ENCODE measurements around the gene RTN1. TPM values are rescaled to one million over a fixed set of nuclear protein-coding genes. Genes with fewer than 3 reads are reported as not detected.

RTN1 gene
- total RNA-seq, 2 experiments from 2014 or later: not detected

DNA sequence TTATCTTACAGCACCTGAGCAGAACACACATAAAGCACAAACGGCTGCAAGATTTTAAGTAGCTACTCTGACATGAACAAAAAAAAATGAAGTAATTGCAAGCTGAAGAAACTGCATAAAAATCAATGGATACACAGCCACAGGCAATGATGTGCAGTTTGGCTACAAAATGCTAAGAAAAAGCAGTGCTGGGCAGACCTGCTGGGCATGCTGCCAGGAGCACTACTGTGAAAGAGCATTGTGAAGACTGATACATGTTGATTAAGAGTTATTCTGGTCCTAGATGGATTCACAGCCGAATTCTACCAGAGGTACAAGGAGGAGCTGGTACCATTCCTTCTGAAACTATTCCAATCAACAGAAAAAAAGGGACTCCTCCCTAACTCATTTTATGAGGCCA, 20.1 kb upstream of the RTN1 start:
- ATAC-seq (no peak), DNase-seq (no peak)
- ChIA-PET POLR2A (no interaction called here), CTCF (no interaction called here)
- Mint-ChIP-seq H3K9me3 (ENCODE audit: insufficient read depth) (no peaks in the 10 kb centered on the region), H3K4me1 (ENCODE audit: low read depth) (no peaks in the 10 kb centered on the region), H3K27me3 (ENCODE audit: low read depth) (peaks cover 10% of the 10 kb centered on the region), H3K4me3 (no peak overlapping the region), H3K27ac (no peak overlapping the region), H3K36me3 (ENCODE audit: low read depth) (no peaks in the 10 kb centered on the region)

GRCh38 chr14:59882957-59883356, 12.4 kb upstream of the RTN1 start:
- Mint-ChIP-seq H3K27ac (no peak overlapping the region), H3K9me3 (ENCODE audit: insufficient read depth) (no peaks in the 10 kb centered on the region), H3K27me3 (ENCODE audit: low read depth) (peaks cover 16% of the 10 kb centered on the region), H3K4me1 (ENCODE audit: low read depth) (no peaks in the 10 kb centered on the region), H3K36me3 (ENCODE audit: low read depth) (no peaks in the 10 kb centered on the region), H3K4me3 (no peak overlapping the region)
- ChIA-PET POLR2A (no interaction called here), CTCF (no interaction called here)
- ATAC-seq (no peak), DNase-seq (no peak)

DNA sequence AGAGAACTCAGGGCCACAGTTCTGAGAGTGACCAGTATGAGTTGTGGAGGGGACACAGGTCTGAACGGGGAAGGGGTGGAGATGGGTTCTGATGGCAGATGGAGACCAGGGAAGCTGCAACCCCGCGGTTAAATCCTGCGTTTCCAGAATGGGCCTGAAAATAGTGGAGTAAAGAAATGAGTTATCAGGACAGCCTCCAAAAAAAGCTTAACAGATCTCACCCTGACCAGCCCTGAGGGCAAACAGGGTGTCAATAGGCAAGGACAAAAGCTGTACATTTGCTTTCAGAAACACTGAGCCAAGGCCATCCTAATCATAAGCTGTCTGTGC, 555 bp upstream of the RTN1 start:
- Mint-ChIP-seq H3K9me3 (ENCODE audit: insufficient read depth) (no peaks in the 10 kb centered on the region), H3K27me3 (ENCODE audit: low read depth) (peaks cover 44% of the 10 kb centered on the region), H3K4me3 (peak overlapping the region; percentile 71), H3K36me3 (ENCODE audit: low read depth) (no peaks in the 10 kb centered on the region), H3K27ac (no peak overlapping the region), H3K4me1 (ENCODE audit: low read depth) (peaks cover 6% of the 10 kb centered on the region)
- DNase-seq: no peak
- CTCF ChIA-PET: no interaction called here
- no peak for ATAC-seq
- POLR2A ChIA-PET: no interaction called here

GRCh38 chr14:59869381-59870255, 958 bp downstream of the RTN1 start:
- peak; percentile 44 for ATAC-seq
- Mint-ChIP-seq H3K4me1 (ENCODE audit: low read depth) (peaks cover 6% of the 10 kb centered on the region), H3K4me3 (peak overlapping the region; percentile 50), H3K27ac (no peak overlapping the region), H3K36me3 (ENCODE audit: low read depth) (no peaks in the 10 kb centered on the region), H3K9me3 (ENCODE audit: insufficient read depth) (no peaks in the 10 kb centered on the region), H3K27me3 (ENCODE audit: low read depth) (peaks cover 52% of the 10 kb centered on the region)
- ChIA-PET CTCF (no interaction called here), POLR2A (no interaction called here)
- no peak for DNase-seq

DNA sequence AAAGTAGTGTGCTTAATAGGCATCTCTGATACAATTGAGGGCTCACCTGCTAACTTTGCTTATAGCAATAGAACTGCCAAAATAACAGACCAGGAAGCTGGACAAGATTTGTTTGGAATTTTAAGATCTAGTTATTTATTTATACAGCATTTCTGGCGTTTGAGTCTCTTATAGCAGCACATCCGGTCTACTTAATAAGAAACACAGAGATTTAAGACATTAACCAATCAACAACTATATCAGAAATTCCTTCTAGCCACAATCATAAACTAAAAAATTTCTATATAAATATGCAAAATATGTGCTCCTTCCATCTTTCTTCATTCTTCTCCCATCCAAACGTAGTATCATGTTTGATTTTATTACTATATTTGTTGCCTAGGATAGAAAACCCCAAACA, 2.6 kb downstream of the RTN1 start:
- DNase-seq: no peak
- H3K27me3 Mint-ChIP-seq (ENCODE audit: low read depth): peaks cover 43% of the 10 kb centered on the region
- no peaks in the 10 kb centered on the region for H3K36me3 Mint-ChIP-seq (ENCODE audit: low read depth)
- H3K4me3 Mint-ChIP-seq: no peak overlapping the region
- no peak for ATAC-seq
- ChIA-PET CTCF (no interaction called here), POLR2A (no interaction called here)
- H3K27ac Mint-ChIP-seq: no peak overlapping the region
- peaks cover 6% of the 10 kb centered on the region for H3K4me1 Mint-ChIP-seq (ENCODE audit: low read depth)
- H3K9me3 Mint-ChIP-seq (ENCODE audit: insufficient read depth): no peaks in the 10 kb centered on the region

DNA sequence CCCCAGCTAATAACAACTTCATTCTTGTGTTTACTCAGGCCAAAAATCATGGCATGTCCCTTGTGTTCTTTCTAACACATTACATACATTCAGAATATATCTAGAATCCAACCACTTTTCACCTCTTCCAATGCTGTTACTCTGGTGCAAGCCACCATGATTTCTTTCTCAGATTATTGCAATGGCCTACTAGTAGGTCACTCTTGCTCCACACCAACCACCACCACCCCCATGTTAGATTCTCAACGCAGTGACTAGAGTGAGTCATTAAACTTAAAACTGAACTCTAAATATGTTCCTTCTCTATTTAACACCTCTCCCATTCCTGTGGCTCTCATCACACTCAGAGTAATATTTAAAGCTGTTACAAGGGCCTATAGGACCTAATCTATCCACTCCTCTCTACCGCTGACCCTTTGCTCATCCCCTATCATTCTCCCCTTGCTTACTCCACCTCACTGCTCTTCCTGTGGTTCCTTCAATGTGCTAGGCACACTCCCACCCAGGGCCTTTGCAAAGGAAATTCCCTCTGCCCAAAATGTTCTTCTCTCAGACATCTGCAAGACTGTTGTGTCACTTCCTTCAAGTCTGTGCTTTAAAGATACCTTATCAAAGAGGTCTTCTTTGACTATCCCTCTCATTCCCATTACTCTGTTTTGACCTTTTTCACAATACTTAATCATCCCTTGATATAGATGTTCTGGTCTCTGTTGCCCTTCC, 6.6 kb downstream of the RTN1 start:
- Mint-ChIP-seq H3K9me3 (ENCODE audit: insufficient read depth) (no peaks in the 10 kb centered on the region), H3K27me3 (ENCODE audit: low read depth) (peaks cover 18% of the 10 kb centered on the region), H3K27ac (no peak overlapping the region), H3K4me3 (no peak overlapping the region), H3K36me3 (ENCODE audit: low read depth) (no peaks in the 10 kb centered on the region), H3K4me1 (ENCODE audit: low read depth) (no peaks in the 10 kb centered on the region)
- ChIA-PET CTCF (no interaction called here), POLR2A (no interaction called here)
- no peak for DNase-seq
- ATAC-seq: no peak

DNA sequence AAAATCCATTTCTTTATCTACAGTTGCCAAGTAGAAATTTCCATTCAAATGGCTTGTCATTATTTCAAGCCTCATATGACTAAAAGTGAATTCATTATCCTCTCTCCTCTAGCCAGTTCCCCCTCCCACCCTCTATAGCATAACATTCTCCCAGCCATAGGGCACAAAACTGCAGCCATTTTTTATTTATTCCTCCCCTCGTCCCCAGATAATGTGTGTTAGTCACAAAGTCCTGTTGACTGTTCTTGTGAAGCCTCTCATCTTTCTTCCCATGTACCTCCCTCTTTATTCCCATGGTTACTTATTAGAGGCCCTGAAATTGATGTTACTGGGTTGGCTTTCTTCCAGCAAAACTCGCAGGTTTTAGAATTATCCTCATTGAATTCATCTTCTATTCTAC, 13.2 kb downstream of the RTN1 start:
- Mint-ChIP-seq H3K27me3 (ENCODE audit: low read depth) (peaks cover 2% of the 10 kb centered on the region), H3K9me3 (ENCODE audit: insufficient read depth) (no peaks in the 10 kb centered on the region), H3K4me3 (no peak overlapping the region), H3K4me1 (ENCODE audit: low read depth) (no peaks in the 10 kb centered on the region), H3K36me3 (ENCODE audit: low read depth) (no peaks in the 10 kb centered on the region), H3K27ac (no peak overlapping the region)
- DNase-seq (no peak), ATAC-seq (no peak)
- CTCF ChIA-PET: no interaction called here
- POLR2A ChIA-PET: no interaction called here

DNA sequence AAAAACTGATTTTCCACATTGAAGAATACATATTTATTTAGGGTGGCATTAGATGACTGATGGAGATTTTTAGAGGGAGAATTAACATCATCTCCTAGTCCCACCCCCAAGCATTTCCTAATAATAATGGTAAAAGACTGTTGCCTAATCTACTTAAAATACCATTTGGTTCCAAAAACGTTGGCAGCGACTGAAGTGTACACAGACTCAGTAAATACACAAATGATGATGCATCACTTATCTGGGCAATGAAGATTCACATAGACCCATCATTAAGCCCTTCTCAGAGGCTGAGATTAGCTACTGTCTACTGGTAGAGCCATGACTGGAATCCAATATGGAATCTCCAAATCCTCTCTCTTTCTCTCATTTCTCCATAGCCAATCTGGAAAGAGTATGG, 18.2 kb downstream of the RTN1 start:
- no peak for ATAC-seq
- no peak overlapping the region for H3K27ac Mint-ChIP-seq
- H3K4me3 Mint-ChIP-seq: no peak overlapping the region
- no peaks in the 10 kb centered on the region for H3K36me3 Mint-ChIP-seq (ENCODE audit: low read depth)
- ChIA-PET POLR2A (no interaction called here), CTCF (no interaction called here)
- DNase-seq: no peak
- peaks cover 2% of the 10 kb centered on the region for H3K27me3 Mint-ChIP-seq (ENCODE audit: low read depth)
- no peaks in the 10 kb centered on the region for H3K4me1 Mint-ChIP-seq (ENCODE audit: low read depth)
- no peaks in the 10 kb centered on the region for H3K9me3 Mint-ChIP-seq (ENCODE audit: insufficient read depth)

- no peak for ATAC-seq
- Mint-ChIP-seq H3K36me3 (ENCODE audit: low read depth) (no peaks in the 10 kb centered on the region), H3K27ac (no peak overlapping the region), H3K4me1 (ENCODE audit: low read depth) (no peaks in the 10 kb centered on the region), H3K4me3 (no peak overlapping the region), H3K27me3 (ENCODE audit: low read depth) (peaks cover 5% of the 10 kb centered on the region), H3K9me3 (ENCODE audit: insufficient read depth) (no peaks in the 10 kb centered on the region)
- ChIA-PET POLR2A (interaction anchor here (0.7 kb wide), 1 partner anchor 251 kb away, joined by 3 read pairs; no protein-coding TSS in a partner anchor), CTCF (no interaction called here)
- no peak for DNase-seq
These were observed 20.1 kb downstream of the RTN1 start for GRCh38 chr14:59850458-59850857.

- H3K27ac Mint-ChIP-seq: no peak overlapping the region
- no peaks in the 10 kb centered on the region for H3K9me3 Mint-ChIP-seq (ENCODE audit: insufficient read depth)
- ATAC-seq (no peak), DNase-seq (no peak)
- H3K4me3 Mint-ChIP-seq: no peak overlapping the region
- CTCF ChIA-PET: no interaction called here
- H3K27me3 Mint-ChIP-seq (ENCODE audit: low read depth): peaks cover 5% of the 10 kb centered on the region
- no peaks in the 10 kb centered on the region for H3K4me1 Mint-ChIP-seq (ENCODE audit: low read depth)
- H3K36me3 Mint-ChIP-seq (ENCODE audit: low read depth): no peaks in the 10 kb centered on the region
- POLR2A ChIA-PET: no interaction called here
These were observed 21.0 kb downstream of the RTN1 start for GRCh38 chr14:59849411-59850130.

GRCh38 chr14:59848671-59849070, 21.9 kb downstream of the RTN1 start:
- no peak for ATAC-seq
- Mint-ChIP-seq H3K27me3 (ENCODE audit: low read depth) (peaks cover 5% of the 10 kb centered on the region), H3K4me1 (ENCODE audit: low read depth) (no peaks in the 10 kb centered on the region), H3K36me3 (ENCODE audit: low read depth) (no peaks in the 10 kb centered on the region), H3K9me3 (ENCODE audit: insufficient read depth) (no peaks in the 10 kb centered on the region), H3K4me3 (no peak overlapping the region), H3K27ac (no peak overlapping the region)
- ChIA-PET POLR2A (no interaction called here), CTCF (no interaction called here)
- no peak for DNase-seq

DNA sequence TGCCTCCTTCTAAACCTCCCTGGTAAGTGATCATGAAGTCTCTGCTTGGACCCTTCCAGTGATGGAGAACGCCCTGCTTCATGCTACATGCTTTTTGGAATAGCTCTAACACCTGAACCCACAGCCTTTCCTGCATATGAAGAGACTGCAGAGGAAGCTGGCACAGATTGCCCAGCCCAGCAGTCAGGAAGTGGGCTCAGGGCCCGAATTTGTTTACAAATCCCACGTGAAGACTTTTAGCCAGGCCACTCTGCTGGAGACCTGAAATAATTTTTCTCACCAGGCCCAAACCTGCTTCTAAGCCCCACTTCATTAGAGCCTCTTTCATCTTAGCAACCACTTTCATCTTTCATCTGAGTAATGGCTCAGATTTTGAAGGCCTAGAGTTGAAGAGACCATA, 22.9 kb downstream of the RTN1 start:
- DNase-seq (no peak), ATAC-seq (no peak)
- Mint-ChIP-seq H3K27me3 (ENCODE audit: low read depth) (peaks cover 6% of the 10 kb centered on the region), H3K27ac (no peak overlapping the region), H3K9me3 (ENCODE audit: insufficient read depth) (no peaks in the 10 kb centered on the region), H3K4me3 (no peak overlapping the region), H3K36me3 (ENCODE audit: low read depth) (no peaks in the 10 kb centered on the region), H3K4me1 (ENCODE audit: low read depth) (no peaks in the 10 kb centered on the region)
- ChIA-PET POLR2A (no interaction called here), CTCF (no interaction called here)
